GM23248 (cell line): Measurements from ENCODE around the gene ENDOV. TPM values are rescaled to one million over a fixed set of nuclear protein-coding genes. Genes with fewer than 3 reads are reported as not detected.

ENCODE experiments used
- DNase-seq: peaks from one replicate; pipeline ENCODE4 v3.0.0-alpha.2; 2015
- H2AFZ ChIP-seq: fragments of 200-600 bp; sonication (generic); 2 replicates; pipeline ENCODE4 v1.6.1; 2016; ENCODE audit warnings: antibody characterized with exemption
- H3F3A ChIP-seq: fragments of 200-600 bp; sonication (generic); 2 replicates; pipeline ENCODE4 v1.6.1; 2016; ENCODE audit warnings: mild to moderate bottlenecking, antibody characterized with exemption, mixed run types; ENCODE audit not compliant: insufficient read depth
- H3K27ac ChIP-seq: fragments of 200-600 bp; sonication (generic); 2 replicates; pipeline ENCODE4 v1.5.1; 2016; ENCODE audit warnings: mild to moderate bottlenecking
- H3K27me3 ChIP-seq: fragments of 200-600 bp; sonication (generic); replicated peaks from 2 replicates; pipeline ENCODE4 v1.6.1; 2016; ENCODE audit warnings: mild to moderate bottlenecking; ENCODE audit not compliant: insufficient read depth
- H3K36me3 ChIP-seq: fragments of 200-600 bp; sonication (generic); 2 replicates; pipeline ENCODE4 v1.6.1; 2016; ENCODE audit warnings: low read depth, mild to moderate bottlenecking
- H3K4me1 ChIP-seq: fragments of 200-600 bp; sonication (generic); 2 replicates; pipeline ENCODE4 v1.6.1; 2016; ENCODE audit warnings: mild to moderate bottlenecking; ENCODE audit not compliant: insufficient read depth
- H3K4me2 ChIP-seq: fragments of 200-600 bp; sonication (generic); one replicate; pipeline ENCODE4 v1.6.1; 2016; ENCODE audit warnings: mild to moderate bottlenecking; ENCODE audit not compliant: unreplicated experiment
- H3K4me3 ChIP-seq: fragments of 200-600 bp; sonication (generic); 2 replicates; pipeline ENCODE4 v1.5.1; 2016; ENCODE audit warnings: mild to moderate bottlenecking
- H3K79me2 ChIP-seq: fragments of 200-600 bp; sonication (generic); 2 replicates; pipeline ENCODE4 v1.6.1; 2016; ENCODE audit warnings: mild to moderate bottlenecking; ENCODE audit not compliant: insufficient read depth
- H3K9ac ChIP-seq: fragments of 200-600 bp; sonication (generic); 2 replicates; pipeline ENCODE4 v1.6.1; 2016; ENCODE audit warnings: mild to moderate bottlenecking
- H3K9me2 ChIP-seq: fragments of 200-600 bp; sonication (generic); 2 replicates; pipeline ENCODE4 v1.6.1; 2016; ENCODE audit warnings: mixed run types, mild to moderate bottlenecking, moderate library complexity; ENCODE audit not compliant: insufficient read depth
- H3K9me3 ChIP-seq: fragments of 200-600 bp; sonication (generic); one replicate; pipeline ENCODE4 v1.6.1; 2017; ENCODE audit warnings: low read depth
- H4K20me1 ChIP-seq: fragments of 200-600 bp; sonication (generic); 2 replicates; pipeline ENCODE4 v1.6.0; 2016; ENCODE audit not compliant: insufficient read depth
- EZH2 ChIP-seq: fragments of 200-600 bp; sonication (generic); IDR thresholded peaks from 2 replicates; pipeline ENCODE4 v1.6.1; 2018; ENCODE audit warnings: antibody characterized with exemption, mild to moderate bottlenecking; ENCODE audit not compliant: insufficient read depth, poor library complexity, severe bottlenecking
- EZH2phosphoT487 ChIP-seq: fragments of 200-600 bp; sonication (generic); IDR thresholded peaks from 2 replicates; pipeline ENCODE4 v1.6.1; 2018; ENCODE audit warnings: antibody characterized with exemption, moderate library complexity, mild to moderate bottlenecking, low read depth; ENCODE audit not compliant: insufficient read depth
- WGBS, 2 experiments: methylation state at CpG; one replicate each; pipeline ENCODE4 v1.1.6; 2015 to 2017; ENCODE audit warnings: low lambda C conversion rate in 2 of 2, low coverage in 1 of 2; ENCODE audit errors: missing lambda C conversion rate in 2 of 2; 5-methylcytosine and 5-hydroxymethylcytosine counted together
- in situ Hi-C: fragments of 300-500 bp; cut with MboI; formaldehyde crosslinking; loops from 2 replicates; pipeline ENCODE4 v1.15.0; 2020
- polyA plus RNA-seq: library from polyadenylated mRNA; unstranded; fragments of >200 nt; fragmentation: Nextera tagmentation; extraction: Ambion mirVana; gene quantifications from 2 replicates; pipeline ENCODE4 v1.2.1, GENCODE V29; 2016
- total RNA-seq: library from RNA; depleted of rRNA; stranded (reverse); fragments of >200 nt; shearing (Covaris generic); gene quantifications from 2 replicates; pipeline ENCODE4 v1.2.3, GENCODE V29; 2014

ENDOV gene
- total and polyA plus RNA-seq, 2 experiments from 2014 or later: 25.1 to 25.7 TPM

- WGBS, 2 experiments: 21 to 22% methylated on average over 35 to 44 of the region's 51 CpGs
- no peaks in the 10 kb centered on the region for H3K36me3 ChIP-seq
- TF ChIP-seq EZH2: no peak
- TF ChIP-seq EZH2phosphoT487: no peak
- no peaks in the 10 kb centered on the region for H3K9me3 ChIP-seq
- no peaks in the 10 kb centered on the region for H4K20me1 ChIP-seq
- H3K9ac ChIP-seq: no peak overlapping the region
- peak overlapping the region; percentile 14 for H3K4me2 ChIP-seq
- H3K79me2 ChIP-seq: no peaks in the 10 kb centered on the region
- no peaks in the 10 kb centered on the region for H3K9me2 ChIP-seq
- no peak overlapping the region for H3K27ac ChIP-seq
- peak overlapping the region; percentile 49 for H3K4me3 ChIP-seq
- no peak overlapping the region for H2AFZ ChIP-seq
- H3F3A ChIP-seq: no peaks in the 10 kb centered on the region
- in situ Hi-C loops: no loop called here
- 0 out of 2 replicates have a peak, but pooled peaks cover 7% of the 10 kb centered on the region for H3K4me1 ChIP-seq
- H3K27me3 ChIP-seq: peaks cover 78% of the 10 kb centered on the region
- DNase-seq: peak; percentile 30
These were observed 63.7 kb downstream of the ENDOV start for GRCh38 chr17:80478487-80479245.

- Histone ChIP-seq H3K4me3 (no peak overlapping the region), H3K27me3 (peaks cover 72% of the 10 kb centered on the region), H3K9me3 (no peaks in the 10 kb centered on the region), H3K79me2 (no peaks in the 10 kb centered on the region), H3K9me2 (no peaks in the 10 kb centered on the region), H2AFZ (no peak overlapping the region), H3K9ac (no peak overlapping the region), H3K27ac (no peak overlapping the region), H4K20me1 (no peaks in the 10 kb centered on the region), H3K36me3 (no peaks in the 10 kb centered on the region), H3F3A (no peaks in the 10 kb centered on the region), H3K4me1 (0 out of 2 replicates have a peak, but pooled peaks cover 7% of the 10 kb centered on the region), H3K4me2 (no peak overlapping the region)
- TF ChIP-seq EZH2: no peak
- no peak for TF ChIP-seq EZH2phosphoT487
- DNase-seq: no peak
- in situ Hi-C loops: no loop called here
- 83% methylated on average over 9 of the region's 9 CpGs for WGBS, 2 experiments
These were observed 64.2 kb downstream of the ENDOV start for GRCh38 chr17:80479246-80479566.

- in situ Hi-C loops: no loop called here
- H3K36me3 ChIP-seq: no peaks in the 10 kb centered on the region
- H3K4me2 ChIP-seq: no peak overlapping the region
- peaks cover 62% of the 10 kb centered on the region for H3K27me3 ChIP-seq
- 82 to 89% methylated on average over 7 of the region's 7 CpGs for WGBS, 2 experiments
- no peaks in the 10 kb centered on the region for H4K20me1 ChIP-seq
- no peak overlapping the region for H3K4me3 ChIP-seq
- DNase-seq: no peak
- H3K9me2 ChIP-seq: no peaks in the 10 kb centered on the region
- no peak overlapping the region for H3K9ac ChIP-seq
- H3K4me1 ChIP-seq: no peaks in the 10 kb centered on the region
- no peaks in the 10 kb centered on the region for H3K9me3 ChIP-seq
- H3K27ac ChIP-seq: no peak overlapping the region
- H3K79me2 ChIP-seq: no peaks in the 10 kb centered on the region
- H2AFZ ChIP-seq: no peak overlapping the region
- H3F3A ChIP-seq: no peaks in the 10 kb centered on the region
- TF ChIP-seq EZH2phosphoT487 (no peak), EZH2 (no peak)
These were observed 65.3 kb downstream of the ENDOV start for GRCh38 chr17:80480248-80480647.

- DNase-seq: no peak
- Histone ChIP-seq H3F3A (no peaks in the 10 kb centered on the region), H3K9ac (no peak overlapping the region), H3K4me1 (no peaks in the 10 kb centered on the region), H3K4me3 (no peak overlapping the region), H3K79me2 (no peaks in the 10 kb centered on the region), H3K4me2 (no peak overlapping the region), H3K9me3 (no peaks in the 10 kb centered on the region), H2AFZ (no peak overlapping the region), H3K36me3 (no peaks in the 10 kb centered on the region), H4K20me1 (no peaks in the 10 kb centered on the region), H3K27ac (no peak overlapping the region), H3K27me3 (peaks cover 52% of the 10 kb centered on the region), H3K9me2 (no peaks in the 10 kb centered on the region)
- WGBS, 2 experiments: 43 to 46% methylated on average over 20 to 21 of the region's 21 CpGs
- no peak for TF ChIP-seq EZH2phosphoT487
- no peak for TF ChIP-seq EZH2
- in situ Hi-C loops: no loop called here
These were observed 66.5 kb downstream of the ENDOV start for GRCh38 chr17:80481284-80482057.
